Smooth muscle cell (in vitro differentiated cells): Measurements from ENCODE around the gene NEGR1. TPM values are rescaled to one million over a fixed set of nuclear protein-coding genes. Genes with fewer than 3 reads are reported as not detected.

Experiments
- DNase-seq: peaks from one replicate; lab custom pipeline; 2025; ENCODE audit not compliant: unreplicated experiment; lab: John Stamatoyannopoulos, UW
- H2AFZ ChIP-seq: fragments of 200-600 bp; sonication (generic); 2 replicates; pipeline ENCODE4 v1.6.0; 2016; ENCODE audit warnings: antibody characterized with exemption, low read depth, mild to moderate bottlenecking
- H3F3A ChIP-seq: fragments of 200-600 bp; sonication (generic); 2 replicates; pipeline ENCODE4 v1.6.0; 2017; ENCODE audit warnings: antibody characterized with exemption, low read depth
- H3K27ac ChIP-seq: fragments of 200-600 bp; sonication (generic); 2 replicates; pipeline ENCODE4 v1.5.1; 2016; ENCODE audit warnings: low read depth, mild to moderate bottlenecking
- H3K27me3 ChIP-seq: fragments of 200-600 bp; sonication (generic); 2 replicates; pipeline ENCODE4 v1.6.1; 2016; ENCODE audit warnings: low read depth, mild to moderate bottlenecking
- H3K36me3 ChIP-seq: fragments of 200-600 bp; sonication (generic); 2 replicates; pipeline ENCODE4 v1.5.1; 2016; ENCODE audit warnings: low read depth
- H3K4me1 ChIP-seq: fragments of 200-600 bp; sonication (generic); 2 replicates; pipeline ENCODE4 v1.5.1; 2016; ENCODE audit warnings: low read depth
- H3K4me2 ChIP-seq: fragments of 200-600 bp; sonication (generic); 2 replicates; pipeline ENCODE4 v1.6.0; 2016; ENCODE audit warnings: mild to moderate bottlenecking
- H3K4me3 ChIP-seq: fragments of 200-600 bp; sonication (generic); 2 replicates; pipeline ENCODE4 v1.5.1; 2016; ENCODE audit warnings: mild to moderate bottlenecking
- H3K79me2 ChIP-seq: fragments of 200-600 bp; sonication (generic); 2 replicates; pipeline ENCODE4 v1.6.0; 2016; ENCODE audit warnings: low read depth, mild to moderate bottlenecking
- H3K9ac ChIP-seq: fragments of 200-600 bp; sonication (generic); 2 replicates; pipeline ENCODE4 v1.6.0; 2016; ENCODE audit warnings: low read depth
- H3K9me3 ChIP-seq: fragments of 200-600 bp; sonication (generic); replicated peaks from 2 replicates; pipeline ENCODE4 v1.5.1; 2016; ENCODE audit warnings: low read depth
- H4K20me1 ChIP-seq: fragments of 200-600 bp; sonication (generic); 2 replicates; pipeline ENCODE4 v1.6.0; 2016; ENCODE audit warnings: low read depth
- CTCF ChIP-seq: fragments of 200-600 bp; sonication (generic); IDR thresholded peaks from 2 replicates; pipeline ENCODE4 v1.5.1; 2017; ENCODE audit warnings: borderline replicate concordance, mild to moderate bottlenecking, antibody characterized with exemption; ENCODE audit not compliant: insufficient read depth, poor library complexity, severe bottlenecking
- WGBS: methylation state at CpG from one replicate; pipeline ENCODE4 v1.1.7; 2016; ENCODE audit warnings: low lambda C conversion rate; 5-methylcytosine and 5-hydroxymethylcytosine counted together
- polyA plus RNA-seq: library from polyadenylated mRNA; unstranded; fragments of >200 nt; fragmentation: Nextera tagmentation; extraction: Ambion mirVana; gene quantifications from 2 replicates; pipeline ENCODE4 v1.2.1, GENCODE V29; 2016
- total RNA-seq: library from RNA; depleted of rRNA; stranded (reverse); fragments of >200 nt; gene quantifications from 2 replicates; pipeline ENCODE4 v1.2.3, GENCODE V29; 2014

The NEGR1 gene
- total and polyA plus RNA-seq, 2 experiments from 2014 or later: 0.02 to 0.09 TPM

DNA sequence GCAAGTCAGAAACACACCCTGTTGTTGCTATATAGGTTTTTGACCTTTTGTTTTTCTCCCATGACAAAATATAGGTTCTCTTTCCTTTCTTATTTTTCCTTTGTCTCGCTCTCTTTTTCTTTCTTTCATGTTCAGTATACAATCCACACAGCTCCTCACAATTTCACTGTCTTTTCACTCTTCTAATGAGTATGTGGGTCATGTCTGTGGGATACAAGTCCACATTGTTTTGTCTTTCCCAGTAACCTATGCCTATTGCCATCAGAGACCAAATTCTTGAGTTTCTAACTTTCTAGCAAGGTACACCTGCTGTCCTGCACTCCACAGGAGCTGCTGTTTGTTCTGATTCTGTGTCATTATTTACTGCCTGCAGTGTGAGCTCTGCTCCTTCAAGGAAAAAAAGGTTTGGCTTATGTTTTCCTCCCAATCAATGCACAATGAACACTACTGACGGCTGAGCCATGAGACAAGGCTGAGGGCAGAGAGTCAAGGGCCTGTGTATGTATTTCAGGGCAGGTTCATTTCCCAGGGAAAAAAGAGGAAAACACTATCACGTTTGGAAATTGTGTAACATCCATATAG lies 453.8 kb downstream of the NEGR1 start:
- no peak overlapping the region for H3K9ac ChIP-seq
- TF ChIP-seq CTCF: no peak
- H3K27ac ChIP-seq: no peak overlapping the region
- no peaks in the 10 kb centered on the region for H3K79me2 ChIP-seq
- H2AFZ ChIP-seq: no peak overlapping the region
- no peaks in the 10 kb centered on the region for H3K36me3 ChIP-seq
- H3K27me3 ChIP-seq: no peaks in the 10 kb centered on the region
- no peaks in the 10 kb centered on the region for H3K4me1 ChIP-seq
- no peaks in the 10 kb centered on the region for H3K9me3 ChIP-seq
- no peaks in the 10 kb centered on the region for H4K20me1 ChIP-seq
- no peaks in the 10 kb centered on the region for H3F3A ChIP-seq
- no peak overlapping the region for H3K4me2 ChIP-seq
- DNase-seq: no peak
- WGBS: 83% methylated on average over 3 of the region's 3 CpGs
- no peak overlapping the region for H3K4me3 ChIP-seq

GRCh38 chr1:71823708-71824305 lies 458.5 kb downstream of the NEGR1 start:
- Histone ChIP-seq H3K27ac (no peak overlapping the region), H3K79me2 (no peaks in the 10 kb centered on the region), H3K4me1 (no peaks in the 10 kb centered on the region), H3K9me3 (no peaks in the 10 kb centered on the region), H3K4me3 (no peak overlapping the region), H3K36me3 (no peaks in the 10 kb centered on the region), H2AFZ (no peak overlapping the region), H3F3A (no peaks in the 10 kb centered on the region), H3K27me3 (no peaks in the 10 kb centered on the region), H3K9ac (no peak overlapping the region), H3K4me2 (no peak overlapping the region), H4K20me1 (no peaks in the 10 kb centered on the region)
- 95% methylated on average over 4 of the region's 4 CpGs for WGBS
- DNase-seq: no peak
- no peak for TF ChIP-seq CTCF

DNA sequence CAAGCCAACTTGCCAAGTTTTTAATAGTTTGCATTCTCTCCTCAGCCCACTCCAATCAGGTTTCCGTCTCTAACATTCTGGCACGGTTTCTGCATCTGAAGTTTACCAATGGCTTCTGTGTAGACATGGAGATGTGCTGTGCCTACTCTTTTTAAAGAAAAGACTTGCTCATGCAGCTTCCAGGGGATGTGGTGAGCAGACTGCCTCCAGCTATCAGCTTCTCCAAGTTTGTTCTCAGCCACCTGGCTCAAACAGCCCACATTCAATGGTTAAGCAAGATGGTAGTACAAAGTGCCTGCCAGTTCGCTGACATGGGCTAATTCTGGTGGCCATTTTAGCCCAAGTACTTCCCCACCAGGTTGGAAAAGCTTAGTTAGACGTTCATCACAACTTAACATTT lies 465.3 kb downstream of the NEGR1 start:
- H3K9ac ChIP-seq: no peak overlapping the region
- H3F3A ChIP-seq: no peaks in the 10 kb centered on the region
- no peaks in the 10 kb centered on the region for H4K20me1 ChIP-seq
- H3K9me3 ChIP-seq: no peaks in the 10 kb centered on the region
- WGBS: 80% methylated on average over 4 of the region's 4 CpGs
- no peaks in the 10 kb centered on the region for H3K36me3 ChIP-seq
- H2AFZ ChIP-seq: no peak overlapping the region
- no peak overlapping the region for H3K27ac ChIP-seq
- no peak overlapping the region for H3K4me2 ChIP-seq
- no peaks in the 10 kb centered on the region for H3K27me3 ChIP-seq
- DNase-seq: no peak
- no peak for TF ChIP-seq CTCF
- H3K79me2 ChIP-seq: no peaks in the 10 kb centered on the region
- H3K4me1 ChIP-seq: no peaks in the 10 kb centered on the region
- no peak overlapping the region for H3K4me3 ChIP-seq

- Histone ChIP-seq H2AFZ (no peak overlapping the region), H3K27ac (no peak overlapping the region), H3K36me3 (no peaks in the 10 kb centered on the region), H3F3A (no peaks in the 10 kb centered on the region), H3K4me3 (no peak overlapping the region), H3K9ac (no peak overlapping the region), H3K27me3 (no peaks in the 10 kb centered on the region), H3K4me1 (no peaks in the 10 kb centered on the region), H3K9me3 (no peaks in the 10 kb centered on the region), H3K79me2 (no peaks in the 10 kb centered on the region), H4K20me1 (no peaks in the 10 kb centered on the region), H3K4me2 (no peak overlapping the region)
- TF ChIP-seq CTCF: no peak
- DNase-seq: no peak
- WGBS: 82% methylated on average over 3 of the region's 3 CpGs
These were observed 473.3 kb downstream of the NEGR1 start for GRCh38 chr1:71809085-71809484.
